D341Med (cell line): Measurements from ENCODE around the gene FCHO2.
"Not testable (repeated sequence)": the region's sequence is repeated elsewhere in the genome, so short reads cannot be mapped to it uniquely, and the experiment has no call there.

ENCODE experiments used
- DNase-seq: peaks from one replicate; pipeline ENCODE4 v3.0.0; 2012; ENCODE audit warnings: low spot score

FCHO2 gene

DNA sequence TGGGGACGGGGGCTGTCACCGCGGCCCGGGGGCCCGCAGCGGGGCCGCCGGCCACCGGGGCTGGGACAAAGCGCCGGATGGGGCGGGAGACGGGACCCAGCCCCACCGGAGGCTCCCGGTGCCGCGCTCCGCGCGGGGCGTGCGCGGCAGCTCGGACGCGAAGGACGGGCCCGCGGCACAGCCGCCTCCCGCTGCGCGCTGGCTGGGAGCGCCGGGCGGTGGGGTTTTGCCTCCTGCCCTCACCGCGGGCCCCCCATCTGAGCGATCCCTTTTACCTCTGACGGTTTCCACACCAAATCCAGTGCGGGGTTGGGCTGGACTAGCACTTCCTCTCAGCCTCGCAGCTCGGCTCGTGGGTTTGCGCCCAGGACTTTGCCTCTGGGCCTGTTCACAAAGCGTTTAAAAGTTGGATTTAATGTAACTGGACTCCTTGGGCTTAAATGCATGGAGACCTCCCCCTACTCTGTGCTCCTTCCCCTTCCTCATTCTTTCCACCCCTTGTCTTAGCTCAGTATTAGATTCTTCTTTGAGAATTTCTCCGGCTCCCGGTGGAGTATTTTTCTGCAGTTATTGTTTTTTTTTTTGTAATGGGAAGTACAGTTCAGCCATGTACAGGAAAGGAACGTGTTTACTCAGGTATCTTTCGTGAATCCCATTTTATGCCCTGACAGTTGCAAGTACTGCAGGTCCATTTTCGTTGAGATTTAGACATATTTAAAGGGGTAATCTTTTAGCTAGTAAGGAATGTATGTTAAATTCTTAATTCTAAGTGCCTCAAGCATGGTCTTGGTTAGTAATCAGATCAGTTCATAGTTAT lies 691 bp downstream of the FCHO2 start:
- peak; percentile 85 for DNase-seq

DNA sequence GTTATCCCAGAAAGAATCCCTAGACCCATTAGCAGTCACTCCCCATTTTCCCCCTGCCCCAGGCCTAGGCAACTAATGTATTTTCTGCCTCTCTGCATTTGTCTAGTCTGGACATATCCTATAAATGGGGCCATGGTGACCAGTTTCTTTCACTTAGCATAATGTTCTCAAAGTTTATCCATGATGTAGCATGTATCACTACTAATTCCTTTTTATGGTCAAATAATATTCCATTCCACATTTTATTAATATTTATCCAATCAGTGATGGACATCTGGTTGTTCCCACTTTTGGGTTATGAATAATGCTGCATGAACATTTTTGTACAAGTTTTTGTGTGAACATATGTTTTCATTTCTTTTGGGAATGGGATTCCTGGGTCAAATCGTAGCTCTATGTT lies 1.5 kb downstream of the FCHO2 start:
- no peak for DNase-seq

- DNase-seq: no peak
Measured at GRCh38 chr5:72959257-72959656, 3.4 kb downstream of the FCHO2 start.

- not testable (repeated sequence) for DNase-seq
Measured at GRCh38 chr5:72974481-72974880, 18.6 kb downstream of the FCHO2 start.

DNA sequence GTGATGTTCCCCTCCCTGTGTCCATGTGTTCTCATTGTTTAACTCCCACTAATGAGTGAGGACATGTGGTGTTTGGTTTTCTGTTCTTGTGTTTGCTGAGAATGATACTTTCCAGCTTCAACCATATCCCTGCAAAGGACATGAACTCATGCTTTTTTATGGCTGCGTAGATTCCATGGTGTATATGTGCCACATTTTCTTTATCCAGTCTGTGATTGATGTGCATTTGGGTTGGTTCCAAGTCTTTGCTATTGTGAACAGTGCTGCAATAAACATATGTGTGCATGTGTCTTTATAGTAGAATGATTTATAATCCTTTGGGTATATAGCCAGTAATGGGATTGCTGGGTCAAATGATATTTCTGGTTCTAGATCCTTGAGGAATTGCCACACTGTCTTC lies 21.0 kb downstream of the FCHO2 start:
- DNase-seq: not testable (repeated sequence)

DNA sequence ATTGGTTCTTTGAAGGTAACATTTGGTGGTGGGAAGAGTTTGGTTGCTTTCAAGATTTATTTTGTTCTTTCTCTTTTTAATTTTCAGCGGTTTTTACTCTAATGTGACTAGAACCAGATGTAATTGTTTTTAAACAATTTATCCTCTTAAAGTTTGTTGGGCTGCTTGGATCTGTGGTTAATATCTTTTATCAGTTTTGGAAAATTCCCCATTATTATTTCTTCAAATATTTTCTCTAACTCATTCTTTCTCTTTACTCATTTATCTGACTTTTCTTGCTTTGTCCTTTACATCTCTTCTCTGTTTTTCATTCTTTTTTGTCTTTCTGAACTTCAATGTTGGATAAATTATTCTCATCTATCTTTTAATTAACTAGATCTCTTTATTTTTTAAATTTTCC lies 29.9 kb downstream of the FCHO2 start:
- no peak for DNase-seq

GRCh38 chr5:72988769-72989168 lies 32.9 kb downstream of the FCHO2 start:
- no peak for DNase-seq

DNA sequence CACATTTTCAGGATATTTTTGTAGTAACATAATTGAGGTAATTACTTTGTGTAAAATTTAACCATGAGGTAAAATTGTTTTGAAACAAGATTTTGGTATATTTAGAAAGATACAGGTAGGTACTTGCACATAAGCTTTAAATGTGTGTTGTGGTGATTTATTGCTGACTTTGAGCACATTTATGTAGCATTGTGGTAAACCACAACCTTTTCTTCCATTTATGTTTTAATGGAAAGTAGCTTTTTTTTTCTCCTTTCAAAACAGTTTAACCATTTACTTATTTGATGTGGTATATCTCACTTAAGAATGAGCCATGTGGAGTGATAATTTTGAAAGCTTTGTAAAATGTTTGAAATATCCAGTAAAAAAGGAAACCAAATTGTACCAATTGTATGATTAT lies 35.6 kb downstream of the FCHO2 start:
- no peak for DNase-seq

DNA sequence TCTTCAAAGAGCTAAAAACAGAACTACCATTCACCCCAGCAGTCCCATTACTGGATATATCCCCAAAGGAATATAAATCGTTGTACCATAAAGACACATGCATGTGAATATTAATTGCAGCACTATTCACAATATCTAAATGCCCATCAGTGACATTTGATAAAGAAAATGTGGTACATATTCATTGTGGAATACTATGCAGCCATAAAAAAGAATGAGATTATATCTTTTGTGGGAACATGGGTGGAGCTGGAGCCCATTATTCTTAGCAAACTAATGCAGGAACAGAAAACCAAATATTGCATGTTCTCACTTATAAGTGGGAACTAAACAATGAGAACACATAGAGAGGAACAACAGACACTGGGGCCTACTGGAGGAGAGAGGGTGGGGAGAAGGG lies 38.7 kb downstream of the FCHO2 start:
- no peak for DNase-seq

- peak; percentile 15 for DNase-seq
Measured at GRCh38 chr5:72996632-72997031, 40.8 kb downstream of the FCHO2 start.

- no peak for DNase-seq
Measured at GRCh38 chr5:72999916-73000315, 44.1 kb downstream of the FCHO2 start.

- DNase-seq: no peak
Measured at GRCh38 chr5:73005886-73006285, 50.0 kb downstream of the FCHO2 start.

- DNase-seq: no peak
Measured at GRCh38 chr5:73007051-73007450, 51.2 kb downstream of the FCHO2 start.

DNA sequence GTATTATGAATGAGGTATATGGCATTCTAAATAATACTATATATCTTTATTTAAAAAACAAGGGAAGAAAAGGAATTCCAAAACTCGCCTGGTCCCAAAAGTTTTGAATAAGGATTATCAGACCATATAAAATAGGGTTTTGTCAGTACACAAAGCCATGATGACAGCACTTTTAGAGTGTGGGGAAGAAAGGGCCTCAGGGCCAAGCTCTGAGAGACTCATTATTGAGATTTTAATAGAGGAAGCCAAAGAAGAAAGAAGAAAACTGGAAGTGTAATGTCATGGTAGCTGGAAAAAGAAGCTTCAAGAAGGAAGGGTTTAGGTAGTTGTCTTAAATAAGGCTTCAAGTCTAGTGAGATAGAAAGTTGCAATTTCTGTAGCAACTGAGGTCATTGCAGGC lies 53.0 kb downstream of the FCHO2 start:
- no peak for DNase-seq

GRCh38 chr5:73011612-73012011 lies 55.8 kb downstream of the FCHO2 start:
- DNase-seq: not testable (repeated sequence)

GRCh38 chr5:73018892-73019291 lies 63.1 kb downstream of the FCHO2 start:
- DNase-seq: no peak

- DNase-seq: no peak
Measured at GRCh38 chr5:73019766-73020165, 63.9 kb downstream of the FCHO2 start.

DNA sequence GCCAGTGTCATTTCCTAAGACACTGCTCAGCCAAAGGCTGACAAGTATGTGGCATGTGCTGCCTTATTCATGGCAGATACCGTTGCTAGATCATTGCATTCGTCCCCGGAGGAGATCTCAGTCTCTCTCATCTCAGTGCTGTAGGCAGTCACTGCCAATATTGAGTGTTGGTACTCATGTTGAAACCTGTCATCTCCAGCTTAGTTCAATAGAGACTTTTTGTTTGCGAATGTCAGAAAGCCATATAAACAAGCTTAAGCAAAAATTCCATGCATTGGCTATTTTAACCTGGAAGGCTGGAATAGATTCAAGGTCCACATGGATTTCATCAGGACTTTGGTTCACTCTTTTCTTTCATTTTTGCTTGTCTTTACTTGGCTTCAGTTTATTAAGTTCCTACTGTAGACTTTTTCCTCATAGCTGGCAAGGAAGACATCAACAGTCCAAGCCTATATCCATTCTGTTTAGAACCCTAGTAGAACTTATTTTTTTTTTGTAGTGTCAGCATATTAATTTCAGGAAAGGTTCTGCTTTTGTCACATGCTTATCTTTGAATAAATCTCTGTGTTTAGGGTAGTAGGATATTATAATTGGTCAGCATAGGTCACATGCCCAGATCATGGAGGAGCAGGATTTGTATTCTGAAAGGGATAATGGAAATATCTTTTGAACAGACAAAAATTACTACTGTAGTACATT lies 66.8 kb downstream of the FCHO2 start:
- DNase-seq: no peak

DNA sequence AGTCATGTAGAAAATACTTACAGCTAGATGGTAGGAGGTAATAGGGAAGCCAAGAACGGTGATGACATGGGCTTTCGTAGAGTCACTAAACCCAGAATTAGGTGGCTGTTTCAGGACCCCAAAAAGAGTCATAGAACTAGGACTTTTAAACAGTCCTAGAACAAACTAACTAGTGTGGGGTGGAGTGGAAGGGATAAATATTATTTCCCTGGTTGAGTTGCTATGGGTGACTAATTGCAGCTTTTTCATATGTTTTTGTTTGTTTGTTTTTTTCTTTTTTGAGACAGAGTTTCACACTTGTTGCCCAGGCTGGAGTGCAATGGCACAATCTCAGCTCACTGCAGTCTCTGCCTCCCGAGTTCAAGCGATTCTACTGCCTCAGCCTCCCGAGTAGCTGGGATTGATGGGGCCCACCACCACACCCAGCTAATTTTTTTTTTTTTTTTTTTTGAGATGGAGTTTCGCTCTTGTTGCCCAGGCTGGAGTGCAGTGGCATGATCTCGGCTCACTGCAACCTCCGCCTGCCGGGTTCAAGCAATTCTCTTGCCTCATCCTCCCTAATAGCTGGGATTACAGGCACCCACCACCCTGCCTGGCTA lies 69.2 kb downstream of the FCHO2 start:
- not testable (repeated sequence) for DNase-seq

- no peak for DNase-seq
Measured at GRCh38 chr5:73027361-73027760, 71.5 kb downstream of the FCHO2 start.

DNA sequence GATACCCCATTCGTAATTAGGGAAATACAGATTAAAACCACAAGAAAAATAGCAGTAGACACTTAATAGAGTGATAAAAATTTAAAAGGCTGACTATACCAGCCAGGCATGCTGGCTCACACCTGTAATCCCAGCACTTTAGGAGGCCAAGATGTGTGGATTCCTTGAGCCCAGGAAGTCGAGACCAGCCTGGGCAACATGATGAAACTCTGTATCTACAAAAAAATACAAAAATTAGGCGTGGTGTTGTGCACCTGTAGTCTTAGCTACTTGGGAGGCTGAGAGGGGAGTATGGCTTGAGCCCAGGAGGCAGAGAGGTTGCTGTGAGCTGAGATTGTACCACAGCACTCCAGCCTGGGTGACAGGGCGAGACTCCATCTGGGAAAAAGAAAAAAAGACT lies 72.0 kb downstream of the FCHO2 start:
- DNase-seq: no peak

DNA sequence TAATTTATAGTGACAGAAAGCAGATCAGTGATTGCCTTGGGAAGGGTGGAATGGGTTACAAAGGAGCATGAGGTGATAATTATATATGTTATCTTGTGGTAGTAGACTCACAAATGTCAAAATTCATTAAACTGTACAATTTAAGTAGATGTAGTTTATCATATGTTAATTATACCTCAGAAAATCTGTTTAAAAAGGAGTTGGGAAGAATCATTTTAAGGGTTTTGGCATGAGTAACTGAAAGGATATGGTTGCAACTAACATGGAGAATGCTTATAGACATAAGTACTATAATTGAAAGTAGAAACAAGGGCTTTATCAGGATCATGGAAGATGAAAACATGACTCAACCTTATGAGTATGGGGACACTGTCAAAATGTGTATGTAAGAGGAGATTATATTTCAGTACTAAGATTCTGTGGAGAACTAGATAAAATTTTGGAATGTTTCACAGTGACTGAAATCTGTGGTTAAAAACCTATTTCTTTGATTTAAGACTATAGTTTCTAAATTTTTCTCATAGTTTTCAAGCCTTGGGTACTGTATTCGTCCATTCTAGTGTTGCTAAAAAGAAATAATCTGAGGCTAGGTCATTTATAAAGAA lies 73.3 kb downstream of the FCHO2 start:
- no peak for DNase-seq

DNA sequence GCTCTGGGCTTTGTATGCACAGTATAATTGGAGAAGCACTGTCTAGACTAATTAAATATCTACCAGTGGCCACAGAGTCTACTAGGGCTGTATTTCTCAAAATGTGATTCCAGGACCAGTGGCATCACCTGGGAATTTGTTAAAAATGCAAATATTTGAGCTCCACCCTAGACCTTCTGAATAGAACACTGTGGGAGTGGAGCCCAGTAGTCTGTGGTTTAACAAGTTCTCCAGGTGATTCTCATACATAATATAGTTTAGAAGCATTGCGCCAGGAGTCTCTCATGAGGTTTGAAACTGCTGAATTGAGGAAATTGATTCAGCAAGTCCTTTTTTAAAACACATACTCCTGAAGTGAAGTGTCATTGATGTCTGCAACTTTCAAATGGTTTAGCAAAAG lies 74.7 kb downstream of the FCHO2 start:
- no peak for DNase-seq
